ENCODE measurements around the gene SCN1A.
"Not testable (repeated sequence)": the region's sequence is repeated elsewhere in the genome, so short reads cannot be mapped to it uniquely, and the experiment has no call there.

Gene SCN1A

DNA sequence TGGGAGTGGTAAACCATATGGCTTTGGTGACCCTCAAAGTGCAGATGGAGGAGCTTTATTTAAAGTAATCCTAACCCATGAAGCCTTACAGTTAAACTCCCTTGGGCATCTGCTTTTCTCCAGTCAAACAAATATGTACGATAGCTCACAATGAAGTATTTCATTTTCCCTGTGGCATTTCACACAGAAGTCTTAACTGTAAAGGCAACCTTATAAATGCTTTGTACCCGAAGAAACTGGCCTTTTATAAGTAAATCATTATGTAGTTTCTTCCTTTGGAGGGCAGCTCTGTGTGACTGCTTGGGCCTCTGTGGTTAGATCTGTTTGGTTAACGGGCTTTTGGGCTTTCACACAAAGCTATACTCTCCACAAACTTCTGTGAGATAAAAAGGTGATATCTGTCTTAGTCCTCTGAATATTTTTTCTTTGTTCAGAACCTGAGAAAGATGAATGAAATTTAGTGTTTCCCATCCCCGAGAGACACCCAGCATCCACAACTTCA lies 46.6 kb downstream of the SCN1A start:
- no peak for DNase-seq

DNA sequence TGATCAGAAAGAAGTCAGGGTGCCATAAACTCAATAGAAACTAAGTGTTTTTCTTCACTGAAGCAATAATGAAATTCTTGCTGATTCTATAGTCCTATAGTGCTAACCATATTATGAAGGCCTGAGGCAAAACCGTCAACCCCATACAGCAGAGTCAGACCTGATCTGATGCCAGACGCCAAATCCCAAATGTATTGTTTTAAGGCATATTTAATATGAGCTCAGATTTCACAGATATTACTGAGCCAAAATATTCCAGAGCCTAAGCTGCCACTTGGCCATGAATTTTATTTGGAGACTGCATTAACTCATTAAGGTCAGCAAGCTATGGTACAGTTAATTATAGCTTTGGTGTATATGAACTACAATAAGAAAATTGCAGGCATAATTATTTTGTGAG lies 53.4 kb downstream of the SCN1A start:
- DNase-seq = no peak

- no peak for DNase-seq
Observed at GRCh38 chr2:166074011-166074410, 53.8 kb downstream of the SCN1A start.

- DNase-seq = no peak
Observed at GRCh38 chr2:166070231-166070630, 57.6 kb downstream of the SCN1A start.

DNA sequence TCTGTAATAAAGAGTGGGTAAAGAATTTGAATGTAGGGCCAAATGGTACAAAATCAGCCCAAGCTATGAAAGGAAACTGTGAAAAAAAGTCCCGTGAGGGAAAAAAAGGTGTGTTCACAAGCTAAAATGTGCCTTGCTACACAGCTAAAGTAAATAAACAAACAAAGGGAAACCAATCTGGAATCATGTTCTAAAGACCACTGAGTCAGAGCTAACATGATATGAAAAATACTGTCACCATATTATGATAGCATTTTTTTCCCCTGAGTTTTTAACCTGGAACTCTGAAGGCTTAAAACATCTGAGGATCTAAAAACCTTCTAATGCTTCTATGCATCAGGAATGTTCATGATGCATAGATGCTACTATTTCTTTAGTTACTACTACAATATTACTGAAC lies 58.8 kb downstream of the SCN1A start:
- no peak for DNase-seq

GRCh38 chr2:166067229-166067628 lies 60.6 kb downstream of the SCN1A start:
- peak; percentile 59 to 77 for DNase-seq

- no peak for DNase-seq
Observed at GRCh38 chr2:166060191-166060590, 67.6 kb downstream of the SCN1A start.

DNA sequence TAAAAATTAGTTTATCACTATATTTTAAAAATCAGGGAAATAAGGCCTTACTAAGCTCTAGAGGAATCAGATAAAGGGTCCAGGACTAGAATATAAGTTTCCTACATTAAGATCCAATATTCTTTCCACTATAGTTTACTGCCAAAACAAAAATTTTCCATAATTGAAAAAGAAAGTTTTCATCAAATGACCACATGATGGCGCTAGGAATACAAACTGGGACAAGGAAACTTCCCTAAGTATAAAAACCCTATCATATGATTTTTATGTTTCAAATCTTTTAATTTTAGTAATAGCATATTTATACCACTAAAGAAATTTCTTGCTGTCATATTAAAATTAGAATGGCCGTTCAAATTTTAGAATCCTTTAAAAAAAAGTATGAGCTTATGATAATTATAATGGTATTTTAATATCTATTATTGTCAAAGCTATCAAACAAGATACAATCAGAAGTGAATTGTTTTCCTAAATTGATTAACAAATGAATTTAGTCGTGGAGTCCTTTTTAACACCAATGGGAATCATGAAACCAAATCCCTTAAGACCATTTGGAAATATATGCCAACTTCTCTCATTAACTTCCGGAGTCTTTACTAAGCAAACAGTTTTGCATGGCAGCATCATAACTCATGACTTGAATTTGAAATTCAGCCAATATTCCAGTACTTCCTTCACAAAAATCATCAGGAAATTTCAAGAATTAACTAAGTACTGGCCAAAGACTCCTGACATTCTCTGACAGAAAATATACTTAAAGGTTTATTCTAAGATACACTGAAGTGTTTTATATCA lies 70.3 kb downstream of the SCN1A start:
- peak; percentile 26 to 57 for DNase-seq

DNA sequence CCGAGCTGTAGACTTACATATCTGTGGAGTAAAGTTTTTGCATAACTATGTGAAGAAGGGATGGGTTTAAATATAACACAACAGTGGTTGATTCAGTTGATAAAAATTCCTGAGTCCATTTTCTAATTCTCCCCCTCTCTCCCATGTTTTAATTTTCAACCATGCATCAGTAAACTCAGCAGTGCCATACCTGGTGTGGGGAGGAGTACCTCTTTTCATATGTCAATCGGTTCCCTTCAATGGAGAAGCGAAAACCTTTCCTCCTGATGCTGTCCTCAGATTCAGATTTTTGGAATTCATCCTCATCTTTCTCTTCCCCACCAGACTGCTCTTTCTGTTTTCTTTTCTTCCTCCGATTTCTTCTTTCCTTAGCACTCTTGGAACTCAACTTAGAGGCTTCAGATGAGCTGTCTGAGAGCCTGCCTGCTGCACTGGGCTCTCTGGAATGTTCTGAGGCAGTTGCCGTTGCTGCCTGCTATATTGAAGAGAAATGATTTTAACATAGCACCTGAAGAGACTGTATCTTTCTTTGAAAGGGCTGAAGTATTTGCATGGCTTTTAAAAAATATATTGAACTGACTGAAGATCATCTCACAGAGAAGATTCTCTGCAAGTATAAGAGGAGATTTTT lies 82.9 kb downstream of the SCN1A start:
- DNase-seq = no peak

DNA sequence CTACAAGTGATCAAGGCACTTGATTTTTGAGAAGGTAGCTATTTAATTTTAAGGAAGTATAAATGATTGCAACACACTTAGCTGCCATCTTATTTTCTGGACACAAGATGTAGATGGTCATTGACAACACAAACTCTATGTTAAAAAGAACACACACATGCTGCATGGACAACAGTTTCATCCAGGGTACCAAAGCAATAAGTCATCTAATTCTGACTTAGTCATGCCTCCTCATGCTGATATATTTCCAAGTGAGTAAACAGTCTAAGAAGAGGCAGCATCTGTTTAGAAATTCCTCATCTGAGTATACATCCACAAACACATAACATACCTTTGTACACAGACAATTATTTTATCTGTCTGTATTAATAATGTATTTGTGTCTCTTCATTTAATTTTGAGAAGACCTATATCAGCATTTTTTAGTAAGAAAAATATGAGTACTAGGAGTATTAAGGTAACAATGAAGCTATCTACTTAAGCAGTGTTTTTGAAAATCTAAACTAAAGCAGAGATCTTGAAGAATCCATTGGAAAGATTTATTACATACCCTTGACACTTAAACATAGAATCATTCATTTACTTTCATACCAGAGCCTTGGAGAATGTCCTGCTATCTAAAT lies 84.9 kb downstream of the SCN1A start:
- DNase-seq = no peak

DNA sequence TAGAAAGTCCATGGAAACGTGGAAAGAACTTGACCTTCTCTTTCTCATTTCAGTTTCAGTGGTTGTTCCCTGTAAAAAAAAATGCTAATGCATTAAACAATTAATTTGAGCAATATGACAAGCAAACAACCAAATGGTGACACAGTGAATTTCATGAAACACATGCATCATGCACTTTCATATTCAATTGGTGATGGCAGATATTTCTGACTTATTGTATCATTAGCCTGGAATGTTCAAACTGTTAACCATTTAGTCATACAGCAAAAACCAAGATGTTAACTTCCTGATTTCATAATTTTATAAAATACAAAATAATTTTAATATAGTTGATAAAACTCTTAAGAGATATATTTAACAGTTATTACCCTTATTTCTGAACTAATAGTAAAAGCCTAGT lies 85.5 kb downstream of the SCN1A start:
- no peak for DNase-seq

DNA sequence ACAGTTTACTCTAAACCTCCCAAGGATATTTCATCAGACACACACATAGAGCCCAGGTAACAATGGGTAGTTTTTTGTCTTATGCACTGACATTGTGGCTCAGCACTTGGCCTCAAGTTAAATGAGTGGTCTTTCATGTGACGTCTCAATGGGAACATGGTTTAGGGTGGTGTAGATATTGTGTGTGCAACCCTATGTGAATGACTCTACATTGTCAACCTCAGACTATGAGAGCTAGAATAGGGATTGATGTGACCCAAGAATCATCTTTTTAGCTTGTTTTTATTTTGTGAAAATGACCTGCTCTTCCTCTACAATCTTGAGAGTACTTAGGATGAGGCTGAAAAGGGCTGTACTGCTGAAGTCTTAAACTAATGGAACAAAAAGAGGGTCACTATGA lies 86.2 kb downstream of the SCN1A start:
- no peak for DNase-seq

- DNase-seq = no peak
Observed at GRCh38 chr2:166032361-166032760, 95.5 kb downstream of the SCN1A start.

- no peak for DNase-seq
Observed at GRCh38 chr2:166031054-166031453, 96.8 kb downstream of the SCN1A start.

GRCh38 chr2:166025313-166025712 lies 102.5 kb downstream of the SCN1A start:
- no peak for DNase-seq

GRCh38 chr2:166017208-166017607 lies 110.6 kb downstream of the SCN1A start:
- DNase-seq = no peak

DNA sequence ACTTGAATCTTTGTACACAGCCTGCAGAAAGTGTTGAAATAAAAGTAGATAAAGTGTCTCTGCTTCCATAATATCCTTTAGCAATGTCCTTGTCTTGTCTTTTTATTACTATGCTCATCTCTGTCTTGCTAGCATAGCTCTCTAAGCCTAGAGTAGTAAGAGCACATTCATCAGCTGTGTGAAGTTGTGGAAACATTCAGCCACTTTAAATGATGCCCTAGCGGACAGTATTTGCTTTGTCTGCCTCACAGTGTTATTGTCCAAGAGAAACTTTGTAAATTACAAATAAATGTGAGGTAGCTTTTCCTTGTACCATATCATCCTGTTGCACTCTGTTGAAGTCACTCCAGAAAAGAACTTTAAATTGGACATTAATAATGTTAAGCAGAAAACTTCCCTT lies 113.9 kb downstream of the SCN1A start:
- DNase-seq = no peak

DNA sequence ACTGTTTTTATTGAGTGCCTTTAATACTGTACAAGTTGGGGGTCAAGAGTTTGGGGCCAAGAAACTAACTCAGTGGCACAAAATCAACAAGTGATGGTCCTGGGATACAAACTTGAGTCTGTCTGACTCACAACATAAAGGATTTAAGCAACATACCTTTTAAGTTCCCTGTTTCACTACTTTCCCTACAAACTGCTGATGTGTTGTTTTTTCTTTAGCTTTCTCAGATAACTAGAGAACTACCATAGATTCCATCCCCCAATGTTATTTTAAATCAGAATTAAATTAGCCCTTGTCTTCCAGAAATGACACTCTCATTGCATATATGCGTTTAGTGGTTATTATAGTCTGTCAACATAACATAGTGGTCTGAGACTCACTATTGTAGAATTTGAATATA lies 116.2 kb downstream of the SCN1A start:
- no peak for DNase-seq

GRCh38 chr2:166000401-166000800 lies 127.4 kb downstream of the SCN1A start:
- DNase-seq = no peak

GRCh38 chr2:165990846-165991245 lies 137.0 kb downstream of the SCN1A start:
- no peak for DNase-seq

DNA sequence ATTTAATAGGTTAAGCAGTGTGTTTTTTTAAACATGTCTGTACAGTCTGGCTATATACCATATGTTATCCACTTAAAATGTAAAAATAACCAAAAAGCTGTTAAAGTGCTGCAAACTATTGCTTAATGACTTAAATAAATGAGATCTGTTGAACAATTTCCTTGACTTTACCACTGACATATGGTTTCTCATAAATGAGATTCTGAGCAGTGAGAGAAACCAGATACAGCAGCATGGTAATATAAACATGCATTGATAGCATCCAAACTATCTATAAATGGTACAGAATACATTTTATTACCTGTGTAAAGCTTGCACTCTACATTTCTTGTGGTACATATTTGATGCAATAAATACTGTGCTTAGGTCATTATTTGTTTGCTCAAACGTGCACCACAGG lies 138.0 kb downstream of the SCN1A start:
- DNase-seq = no peak

DNA sequence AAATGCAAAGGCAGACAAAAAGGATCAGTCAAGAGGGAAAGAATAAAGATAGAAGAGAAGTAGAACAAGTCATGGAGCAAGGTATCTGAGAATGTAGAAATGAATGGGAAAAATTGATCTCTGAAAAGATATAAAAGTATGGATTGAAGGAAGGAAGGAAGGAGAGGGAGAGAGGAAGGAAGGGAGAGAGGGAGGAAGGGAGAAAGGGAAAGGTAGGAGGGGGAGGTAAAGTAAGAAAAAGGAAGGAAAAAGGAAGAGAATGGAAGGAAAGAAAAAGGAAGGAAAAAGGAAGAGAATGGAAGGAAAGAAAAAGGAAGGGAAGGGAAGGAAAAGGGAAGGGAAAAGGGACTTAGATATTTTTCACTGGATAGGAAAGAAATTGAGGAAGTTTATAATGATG lies 142.7 kb downstream of the SCN1A start:
- DNase-seq = no peak

- DNase-seq = not testable (repeated sequence)
Observed at GRCh38 chr2:165972161-165972560, 155.7 kb downstream of the SCN1A start.

DNA sequence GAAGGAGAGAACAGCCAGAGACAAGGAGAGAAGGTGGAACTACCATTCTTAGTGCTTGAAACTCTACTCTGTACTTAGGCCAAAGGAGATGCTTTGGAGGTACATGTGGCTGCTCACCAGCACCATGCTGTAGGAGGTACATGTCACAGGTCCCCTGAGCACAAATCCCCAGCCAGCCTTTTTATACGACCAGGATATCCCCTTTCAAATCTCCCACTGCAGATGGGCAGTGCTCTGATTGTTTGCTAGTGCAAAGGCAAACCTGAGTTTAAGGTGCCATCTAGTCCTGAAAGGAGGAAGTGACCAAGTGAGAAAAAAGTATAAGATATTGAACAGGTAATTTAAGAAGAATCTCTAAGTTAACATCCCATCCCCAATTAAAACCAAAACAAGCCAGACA lies 157.2 kb downstream of the SCN1A start:
- DNase-seq = no peak
